Astrocyte (in vitro differentiated cells and primary cell): Measurements from ENCODE around the gene SUGCT.

Experiments used
- CTCF ChIP-seq: IDR thresholded peaks from 2 replicates; pipeline ENCODE4 v1.5.1; 2011; ENCODE audit warnings: low read depth, mild to moderate bottlenecking, inconsistent platforms, low read length, moderate library complexity; ENCODE audit not compliant: insufficient read depth
- EZH2 ChIP-seq: IDR thresholded peaks from 2 replicates; pipeline ENCODE4 v1.6.1; 2012; ENCODE audit warnings: mild to moderate bottlenecking, low read length, inconsistent platforms; ENCODE audit not compliant: insufficient read depth

GRCh38 chr7:40221836-40222235, 87.0 kb downstream of the SUGCT start:
- TF ChIP-seq CTCF (no peak), EZH2 (no peak)
